ENCODE data around the gene P4HB. TPM values are rescaled to one million over a fixed set of nuclear protein-coding genes. Genes with fewer than 3 reads are reported as not detected.
A peak's percentile ranks its signal among the peaks of the same experiment; 100 is the strongest.

The P4HB gene
- total RNA-seq, 1 donor from 2014 or later, result 259 TPM

- no peak for DNase-seq
- Mint-ChIP-seq H3K27me3 (ENCODE audit: unreplicated experiment) (peaks cover 7% of the 10 kb centered on the region), H3K4me1 (ENCODE audit: low read depth, unreplicated experiment) (peaks cover 6% of the 10 kb centered on the region), H3K9me3 (ENCODE audit: unreplicated experiment) (no peaks in the 10 kb centered on the region), H3K36me3 (ENCODE audit: unreplicated experiment) (no peaks in the 10 kb centered on the region), H3K4me3 (ENCODE audit: unreplicated experiment) (no peak overlapping the region), H3K27ac (ENCODE audit: unreplicated experiment) (no peak overlapping the region)
- TF ChIP-seq CTCF (IDR thresholded peaks at IDR 0.05; ENCODE audit: partially characterized antibody, unreplicated experiment), result no peak
Measured at GRCh38 chr17:81822996-81823819, 37.1 kb downstream of the P4HB start.

- TF ChIP-seq CTCF (IDR thresholded peaks at IDR 0.05; ENCODE audit: partially characterized antibody, unreplicated experiment), result no peak
- Mint-ChIP-seq H3K36me3 (ENCODE audit: unreplicated experiment) (no peaks in the 10 kb centered on the region), H3K4me3 (ENCODE audit: unreplicated experiment) (no peak overlapping the region)
Measured at GRCh38 chr17:81822312-81822637, 38.1 kb downstream of the P4HB start.

GRCh38 chr17:81821603-81822311 lies 38.6 kb downstream of the P4HB start:
- Mint-ChIP-seq H3K4me1 (ENCODE audit: low read depth, unreplicated experiment) (peaks cover 4% of the 10 kb centered on the region), H3K27ac (ENCODE audit: unreplicated experiment) (no peak overlapping the region), H3K36me3 (ENCODE audit: unreplicated experiment) (no peaks in the 10 kb centered on the region), H3K4me3 (ENCODE audit: unreplicated experiment) (no peak overlapping the region), H3K27me3 (ENCODE audit: unreplicated experiment) (peaks cover 9% of the 10 kb centered on the region), H3K9me3 (ENCODE audit: unreplicated experiment) (peaks cover 3% of the 10 kb centered on the region)
- DNase-seq, result peak; percentile 75
- no peak for TF ChIP-seq CTCF (IDR thresholded peaks at IDR 0.05; ENCODE audit: partially characterized antibody, unreplicated experiment)

More at GRCh38 chr17:81822312-81822637, 38.1 kb downstream of the P4HB start:
- no peak overlapping the region for H3K27ac Mint-ChIP-seq (ENCODE audit: unreplicated experiment)
- peaks cover 7% of the 10 kb centered on the region for H3K27me3 Mint-ChIP-seq (ENCODE audit: unreplicated experiment)
- peaks cover 4% of the 10 kb centered on the region for H3K4me1 Mint-ChIP-seq (ENCODE audit: low read depth, unreplicated experiment)
- DNase-seq, result no peak
- peaks cover 3% of the 10 kb centered on the region for H3K9me3 Mint-ChIP-seq (ENCODE audit: unreplicated experiment)

GRCh38 chr17:81821147-81821546 lies 39.2 kb downstream of the P4HB start:
- Mint-ChIP-seq H3K9me3 (ENCODE audit: unreplicated experiment) (peaks cover 5% of the 10 kb centered on the region), H3K4me1 (ENCODE audit: low read depth, unreplicated experiment) (peaks cover 3% of the 10 kb centered on the region), H3K27ac (ENCODE audit: unreplicated experiment) (no peak overlapping the region), H3K36me3 (ENCODE audit: unreplicated experiment) (no peaks in the 10 kb centered on the region), H3K27me3 (ENCODE audit: unreplicated experiment) (peaks cover 8% of the 10 kb centered on the region), H3K4me3 (ENCODE audit: unreplicated experiment) (no peak overlapping the region)
- TF ChIP-seq CTCF (IDR thresholded peaks at IDR 0.05; ENCODE audit: partially characterized antibody, unreplicated experiment), result no peak
- no peak for DNase-seq

- DNase-seq, result no peak
- H3K4me3 Mint-ChIP-seq (ENCODE audit: unreplicated experiment), result no peak overlapping the region
- peaks cover 5% of the 10 kb centered on the region for H3K27me3 Mint-ChIP-seq (ENCODE audit: unreplicated experiment)
- peaks cover 6% of the 10 kb centered on the region for H3K9me3 Mint-ChIP-seq (ENCODE audit: unreplicated experiment)
- H3K4me1 Mint-ChIP-seq (ENCODE audit: low read depth, unreplicated experiment), result no peaks in the 10 kb centered on the region
- no peaks in the 10 kb centered on the region for H3K36me3 Mint-ChIP-seq (ENCODE audit: unreplicated experiment)
- H3K27ac Mint-ChIP-seq (ENCODE audit: unreplicated experiment), result no peak overlapping the region
- no peak for TF ChIP-seq CTCF (IDR thresholded peaks at IDR 0.05; ENCODE audit: partially characterized antibody, unreplicated experiment)
Measured at GRCh38 chr17:81819708-81820107, 40.6 kb downstream of the P4HB start.

All from glutamatergic neuron (in vitro differentiated cells).